Keratinocyte (primary cell): Measurements from ENCODE around the gene UGT1A8. TPM values are rescaled to one million over a fixed set of nuclear protein-coding genes. Genes with fewer than 3 reads are reported as not detected.

Source experiments
- DNase-seq: peaks from one replicate; pipeline ENCODE4 v3.0.0-alpha.2; 2011; ENCODE audit warnings: low read depth, missing footprints, low spot score
- FAIRE-seq: peaks from 2 replicates; lab custom pipeline; 2011; peaks lifted over from hg19 to GRCh38; lab: Jason Lieb, UNC
- H2AFZ ChIP-seq: 2 replicates; pipeline ENCODE4 v1.6.0; 2012; ENCODE audit warnings: low read length, control low read depth, inconsistent platforms; ENCODE audit not compliant: control insufficient read depth
- H3K27ac ChIP-seq: 2 replicates; pipeline ENCODE4 v1.5.1; 2011; ENCODE audit warnings: low read length; ENCODE audit not compliant: control insufficient read depth, insufficient read depth
- H3K27me3 ChIP-seq: 3 replicates; pipeline ENCODE4 v1.6.0; 2011; ENCODE audit warnings: low read length; ENCODE audit not compliant: control insufficient read depth, insufficient read depth; ENCODE audit errors: extremely low read depth
- H3K36me3 ChIP-seq, 2 experiments: 2 replicates in 1 of 2; 3 replicates in 1 of 2; pipeline ENCODE4 v1.5.1; 2011; ENCODE audit warnings: low read length in 2 of 2, mild to moderate bottlenecking in 1 of 2; ENCODE audit not compliant: control insufficient read depth in 2 of 2, insufficient read depth in 2 of 2; ENCODE audit errors: extremely low read depth in 1 of 2
- H3K4me1 ChIP-seq: 3 replicates; pipeline ENCODE4 v1.5.1; 2011; ENCODE audit warnings: low read length; ENCODE audit not compliant: control insufficient read depth, insufficient read depth; ENCODE audit errors: extremely low read depth
- H3K4me2 ChIP-seq: 3 replicates; pipeline ENCODE4 v1.6.0; 2011; ENCODE audit warnings: low read depth, low read length; ENCODE audit not compliant: control insufficient read depth, insufficient read depth; ENCODE audit errors: extremely low read depth
- H3K4me3 ChIP-seq, 3 experiments: fragments of 200-600 bp in 1 of 3; sonication (generic) in 1 of 3; 2 replicates in 2 of 3; 3 replicates in 1 of 3; pipeline ENCODE4 v1.5.1; 2011 to 2016; ENCODE audit warnings: low read length in 3 of 3, mild to moderate bottlenecking in 3 of 3, control low read depth in 2 of 3, inconsistent platforms in 1 of 3, low read depth in 1 of 3, mixed read lengths in 1 of 3, mixed run types in 1 of 3, moderate library complexity in 1 of 3; ENCODE audit not compliant: control insufficient read depth in 2 of 3, insufficient read depth in 2 of 3; ENCODE audit errors: extremely low read depth in 1 of 3
- H3K79me2 ChIP-seq: 2 replicates; pipeline ENCODE4 v1.6.0; 2012; ENCODE audit warnings: low read length; ENCODE audit not compliant: control insufficient read depth, insufficient read depth
- H3K9ac ChIP-seq: 3 replicates; pipeline ENCODE4 v1.6.0; 2011; ENCODE audit warnings: low read length; ENCODE audit not compliant: control insufficient read depth, insufficient read depth; ENCODE audit errors: extremely low read depth
- H3K9me1 ChIP-seq: 3 replicates; pipeline ENCODE4 v1.6.0; 2011; ENCODE audit warnings: low read length; ENCODE audit not compliant: control insufficient read depth, insufficient read depth; ENCODE audit errors: extremely low read depth
- H3K9me3 ChIP-seq: 2 replicates; pipeline ENCODE4 v1.5.1; 2012; ENCODE audit warnings: low read depth, low read length; ENCODE audit not compliant: control insufficient read depth
- H4K20me1 ChIP-seq: 3 replicates; pipeline ENCODE4 v1.6.0; 2011; ENCODE audit warnings: low read length; ENCODE audit not compliant: control insufficient read depth, insufficient read depth; ENCODE audit errors: extremely low read depth
- CTCF ChIP-seq, 3 experiments: IDR thresholded peaks in 1 of 3; conservative IDR thresholded peaks in 1 of 3; optimal IDR thresholded peaks in 1 of 3; 2 replicates in 2 of 3; 3 replicates in 1 of 3; pipeline versions ENCODE3 to v1.5.1; 2011; ENCODE audit warnings: low read length in 3 of 3, mild to moderate bottlenecking in 3 of 3, moderate library complexity in 2 of 3, control low read depth in 1 of 3, inconsistent platforms in 1 of 3; ENCODE audit not compliant: insufficient read depth in 2 of 3; ENCODE audit errors: extremely low read depth in 1 of 3
- EZH2 ChIP-seq: IDR thresholded peaks from one replicate; pipeline ENCODE4 v1.6.1; 2012; ENCODE audit warnings: inconsistent platforms, mild to moderate bottlenecking, low read length, moderate library complexity
- dilution Hi-C: fragments of 300-500 bp; cut with MboI; formaldehyde crosslinking; loops from one replicate; pipeline ENCODE4 v1.7.0; 2020; ENCODE audit warnings: low sequenced_read_pairs; ENCODE audit not compliant: extremely low pct_ligation_motif_present
- polyA plus RNA-seq, 5 experiments: library from polyadenylated mRNA; depleted of rRNA in 3 of 5; stranded (reverse) in 3 of 5; stranded (forward) in 1 of 5; unstranded in 1 of 5; fragments of >200 nt; gene quantifications; 1 replicate in 1 of 5; 2 replicates in 3 of 5; 3 replicates in 1 of 5; pipeline versions ENCODE4 v1.2.1 to v1.2.3, GENCODE V29; 2011 to 2012; ENCODE audit warnings: missing spikeins in 2 of 5, low read depth in 1 of 5, low replicate concordance in 1 of 5

Gene UGT1A8
- polyA plus RNA-seq, 1 donor (not counting 4 experiments of a cell fraction or from before 2014, with no cell fraction given), result 0.64 TPM

GRCh38 chr2:233780771-233781170 lies 163.3 kb downstream of the UGT1A8 start:
- no peak for DNase-seq
- FAIRE-seq, result no peak
- no peaks in the 10 kb centered on the region for H3K9me3 ChIP-seq
- H2AFZ ChIP-seq, result no peak overlapping the region
- no peaks in the 10 kb centered on the region for H3K36me3 ChIP-seq
- no peaks in the 10 kb centered on the region for H4K20me1 ChIP-seq
- TF ChIP-seq EZH2, result no peak
- no peak for TF ChIP-seq CTCF (optimal IDR thresholded peaks at IDR 0.05 in 1 of 3, IDR thresholded peaks at IDR 0.05 in 1 of 3, conservative IDR thresholded peaks at IDR 0.05 in 1 of 3; ENCODE audit: extremely low read depth in 1 of 3, insufficient read depth in 2 of 3, low read length in 3 of 3)
- no peaks in the 10 kb centered on the region for H3K4me1 ChIP-seq
- no peaks in the 10 kb centered on the region for H3K79me2 ChIP-seq
- H3K27ac ChIP-seq, result no peak overlapping the region
- dilution Hi-C loops, result no loop called here
- H3K27me3 ChIP-seq, result no peaks in the 10 kb centered on the region
- no peak overlapping the region for H3K4me2 ChIP-seq
- H3K9ac ChIP-seq, result no peak overlapping the region
- H3K9me1 ChIP-seq, result no peaks in the 10 kb centered on the region
- H3K4me3 ChIP-seq, result no peak overlapping the region

- H3K36me3 ChIP-seq, result no peaks in the 10 kb centered on the region
- FAIRE-seq (no peak), DNase-seq (no peak)
- H3K27me3 ChIP-seq, result no peaks in the 10 kb centered on the region
- H3K9ac ChIP-seq, result no peak overlapping the region
- no peak overlapping the region for H3K4me2 ChIP-seq
- no peak overlapping the region for H2AFZ ChIP-seq
- H3K9me1 ChIP-seq, result no peaks in the 10 kb centered on the region
- H3K27ac ChIP-seq, result no peak overlapping the region
- H3K4me3 ChIP-seq, result no peak overlapping the region
- no peaks in the 10 kb centered on the region for H4K20me1 ChIP-seq
- no peak for TF ChIP-seq CTCF (optimal IDR thresholded peaks at IDR 0.05 in 1 of 3, IDR thresholded peaks at IDR 0.05 in 1 of 3, conservative IDR thresholded peaks at IDR 0.05 in 1 of 3; ENCODE audit: extremely low read depth in 1 of 3, insufficient read depth in 2 of 3, low read length in 3 of 3)
- TF ChIP-seq EZH2, result no peak
- dilution Hi-C loops, result no loop called here
- no peaks in the 10 kb centered on the region for H3K4me1 ChIP-seq
- no peaks in the 10 kb centered on the region for H3K9me3 ChIP-seq
- no peaks in the 10 kb centered on the region for H3K79me2 ChIP-seq
These were observed 172.1 kb downstream of the UGT1A8 start for GRCh38 chr2:233789554-233789953.
